Measurements from ENCODE around the gene KXD1.

The KXD1 gene

GRCh38 chr19:18610245-18610555 is 52.5 kb downstream of the KXD1 start:
- H3K27me3 ChIP-seq (ENCODE audit: low read length), result peaks cover 8% of the 10 kb centered on the region; the same call in 1 of the 2 replicates

GRCh38 chr19:18610556-18611326 is 53.1 kb downstream of the KXD1 start:
- Histone ChIP-seq H3K36me3 (ENCODE audit: low read length) (no peaks in the 10 kb centered on the region), H3K27ac (ENCODE audit: low read depth, low read length) (no peak overlapping the region), H3F3A (ENCODE audit: insufficient read depth) (no peaks in the 10 kb centered on the region), H3K9me3 (ENCODE audit: insufficient read depth, low read length) (no peaks in the 10 kb centered on the region), H3K4me2 (ENCODE audit: low read depth, low read length, poor library complexity, severe bottlenecking) (peak overlapping the region; percentile 25), H3K4me3 (ENCODE audit: insufficient read depth, low read length, poor library complexity, severe bottlenecking) (no peak overlapping the region), H3K79me2 (ENCODE audit: insufficient read depth, low read length) (no peaks in the 10 kb centered on the region), H3K9ac (ENCODE audit: low read length) (no peak overlapping the region), H4K20me1 (ENCODE audit: low read depth, low read length) (no peaks in the 10 kb centered on the region), H3K27me3 (ENCODE audit: low read length) (peaks cover 8% of the 10 kb centered on the region; the same call in 1 of the 2 replicates), H2AFZ (ENCODE audit: low read depth, low read length, severe bottlenecking) (no peak overlapping the region), H3K9me2 (replicated peaks; ENCODE audit: insufficient read depth, low read length) (no peaks in the 10 kb centered on the region)
- TF ChIP-seq CTCF (IDR thresholded peaks at IDR 0.05; ENCODE audit: insufficient read depth, low read length, poor library complexity, severe bottlenecking) (no peak), EZH2phosphoT487 (conservative IDR thresholded peaks at IDR 0.05; ENCODE audit: low read length) (peak; percentile 94)

More at GRCh38 chr19:18610245-18610555, 52.5 kb downstream of the KXD1 start:
- no peak overlapping the region for H2AFZ ChIP-seq (ENCODE audit: low read depth, low read length, severe bottlenecking)
- H4K20me1 ChIP-seq (ENCODE audit: low read depth, low read length), result no peaks in the 10 kb centered on the region
- H3K27ac ChIP-seq (ENCODE audit: low read depth, low read length), result no peak overlapping the region
- no peak overlapping the region for H3K4me3 ChIP-seq (ENCODE audit: insufficient read depth, low read length, poor library complexity, severe bottlenecking)
- TF ChIP-seq EZH2phosphoT487 (conservative IDR thresholded peaks at IDR 0.05; ENCODE audit: low read length) (no peak), CTCF (IDR thresholded peaks at IDR 0.05; ENCODE audit: insufficient read depth, low read length, poor library complexity, severe bottlenecking) (no peak)
- no peak overlapping the region for H3K4me2 ChIP-seq (ENCODE audit: low read depth, low read length, poor library complexity, severe bottlenecking)
- no peaks in the 10 kb centered on the region for H3F3A ChIP-seq (ENCODE audit: insufficient read depth)
- no peaks in the 10 kb centered on the region for H3K79me2 ChIP-seq (ENCODE audit: insufficient read depth, low read length)
- no peaks in the 10 kb centered on the region for H3K36me3 ChIP-seq (ENCODE audit: low read length)
- no peaks in the 10 kb centered on the region for H3K9me2 ChIP-seq (replicated peaks; ENCODE audit: insufficient read depth, low read length)
- H3K9me3 ChIP-seq (ENCODE audit: insufficient read depth, low read length), result no peaks in the 10 kb centered on the region
- H3K9ac ChIP-seq (ENCODE audit: low read length), result no peak overlapping the region

- Histone ChIP-seq H3K79me2 (ENCODE audit: insufficient read depth, low read length) (no peaks in the 10 kb centered on the region), H3K4me2 (ENCODE audit: low read depth, low read length, poor library complexity, severe bottlenecking) (peak overlapping the region; percentile 41), H3K9ac (ENCODE audit: low read length) (no peak overlapping the region), H3K9me2 (replicated peaks; ENCODE audit: insufficient read depth, low read length) (no peaks in the 10 kb centered on the region), H4K20me1 (ENCODE audit: low read depth, low read length) (no peaks in the 10 kb centered on the region), H3K36me3 (ENCODE audit: low read length) (no peaks in the 10 kb centered on the region), H3K4me3 (ENCODE audit: insufficient read depth, low read length, poor library complexity, severe bottlenecking) (no peak overlapping the region), H3K27ac (ENCODE audit: low read depth, low read length) (no peak overlapping the region), H3K9me3 (ENCODE audit: insufficient read depth, low read length) (no peaks in the 10 kb centered on the region), H3K27me3 (ENCODE audit: low read length) (peaks cover 8% of the 10 kb centered on the region; the same call in 1 of the 2 replicates), H2AFZ (ENCODE audit: low read depth, low read length, severe bottlenecking) (no peak overlapping the region), H3F3A (ENCODE audit: insufficient read depth) (no peaks in the 10 kb centered on the region)
- TF ChIP-seq CTCF (IDR thresholded peaks at IDR 0.05; ENCODE audit: insufficient read depth, low read length, poor library complexity, severe bottlenecking) (no peak), EZH2phosphoT487 (conservative IDR thresholded peaks at IDR 0.05; ENCODE audit: low read length) (no peak; the same call in 1 of the 2 replicates)
Observed at GRCh38 chr19:18611327-18612050, 53.8 kb downstream of the KXD1 start.

Data from SU-DHL-6 (cell line).